ENCODE measurements around the gene SCARB1.

SCARB1 gene

DNA sequence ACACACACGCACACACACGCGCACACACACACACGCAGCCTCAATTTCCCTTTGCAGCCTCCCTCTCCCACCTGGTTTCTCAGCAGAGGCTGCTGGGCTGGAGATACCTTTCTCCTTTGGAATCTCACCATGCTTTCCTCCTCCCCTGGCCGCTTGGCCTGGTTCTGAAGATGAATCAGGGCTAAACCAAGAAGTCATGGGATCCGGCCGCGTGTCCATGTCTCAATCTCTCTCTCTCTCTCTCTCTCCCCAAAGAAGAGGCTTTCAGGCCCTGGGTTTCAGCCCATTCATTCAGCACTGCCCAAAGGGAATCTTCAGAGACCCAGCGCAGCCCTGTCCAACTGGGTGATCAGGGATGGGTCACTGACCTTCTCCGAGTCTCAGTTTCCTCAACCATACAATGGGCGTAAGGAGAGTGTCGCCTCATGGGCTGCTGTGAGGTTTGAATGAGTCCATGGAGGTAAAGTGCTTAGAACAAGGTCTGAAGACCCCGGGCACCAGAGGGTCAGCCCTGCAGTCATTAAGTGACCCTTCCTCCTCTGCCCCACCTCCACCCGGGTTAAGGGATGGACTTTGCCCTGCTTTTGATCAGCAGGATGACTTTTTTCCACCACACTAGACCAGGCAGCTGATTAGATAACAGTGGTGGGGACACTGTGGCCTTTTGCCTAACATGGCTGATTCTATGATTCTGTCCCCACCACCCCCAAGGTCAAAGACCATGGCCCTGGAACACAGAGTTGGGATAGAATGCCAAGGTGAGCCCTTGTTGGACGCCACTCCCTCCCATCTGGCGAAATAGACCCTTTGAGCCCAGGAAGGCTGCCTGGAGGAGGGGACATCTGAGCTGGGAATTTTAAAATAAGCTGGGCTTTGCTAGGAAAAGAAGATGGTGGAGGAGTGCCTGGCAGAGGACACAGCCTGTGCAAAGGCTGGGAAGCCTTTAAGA is 42.1 kb downstream of the SCARB1 start:
- no peak for DNase-seq (ENCODE audit: low spot score)

DNA sequence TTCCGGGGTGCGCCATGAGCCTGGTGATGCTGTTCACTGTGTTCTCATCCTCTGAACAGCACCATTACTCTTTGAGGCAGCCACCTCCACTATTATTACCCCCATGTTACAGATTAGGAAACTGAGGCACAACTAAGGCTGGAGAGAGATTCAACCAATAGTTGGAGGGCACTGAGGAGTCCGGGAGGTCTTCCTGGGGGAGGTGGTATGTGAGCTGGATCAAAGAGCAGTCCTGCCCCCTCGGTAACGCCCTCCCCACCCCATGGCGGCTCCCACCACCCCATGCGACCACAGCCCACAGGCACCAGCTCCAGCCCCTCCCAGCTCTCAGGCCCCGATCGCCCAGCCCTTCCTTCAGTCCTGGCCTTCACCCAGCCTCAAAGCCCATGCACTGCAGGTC is 43.5 kb downstream of the SCARB1 start:
- DNase-seq (ENCODE audit: low spot score), result no peak

DNA sequence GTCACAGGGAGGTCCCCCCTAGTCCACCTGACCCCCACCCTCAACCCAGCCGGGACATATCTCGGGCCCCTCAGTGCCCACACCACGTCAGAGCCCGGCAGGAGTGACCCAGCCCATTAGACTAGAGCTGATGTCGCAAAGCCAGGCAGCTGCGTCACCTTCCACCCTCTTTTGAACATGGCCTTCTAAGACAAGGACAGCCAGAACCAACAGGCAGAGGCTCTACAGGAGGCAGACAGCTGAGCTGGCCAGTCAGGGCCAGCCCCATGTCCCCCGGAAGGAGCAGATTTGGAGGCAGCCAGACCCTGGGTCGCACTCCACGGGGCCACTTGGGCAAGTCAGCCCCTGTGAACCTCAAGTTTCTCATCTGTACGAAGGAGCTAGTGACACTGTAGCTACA is 44.1 kb downstream of the SCARB1 start:
- DNase-seq (ENCODE audit: low spot score), result no peak

DNA sequence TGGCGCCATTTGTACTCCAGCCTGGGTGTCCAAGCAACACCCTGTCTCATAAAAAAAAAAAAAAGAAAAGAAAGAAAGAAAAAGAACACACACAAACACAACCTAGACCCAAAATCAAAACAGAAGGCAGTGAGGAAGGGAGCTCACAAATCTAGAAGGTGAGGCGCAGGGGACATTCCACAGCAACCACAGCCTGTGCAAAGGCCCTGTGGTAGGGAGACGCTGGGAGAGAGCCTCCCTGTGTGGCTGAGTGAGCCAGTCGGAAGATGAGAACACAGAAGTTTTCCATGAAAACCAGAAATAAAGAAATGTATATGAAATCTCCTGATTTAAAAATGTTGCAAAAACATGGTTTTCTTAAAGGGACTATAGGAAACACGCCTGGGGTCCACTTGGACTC is 44.6 kb downstream of the SCARB1 start:
- DNase-seq (ENCODE audit: low spot score), result no peak

DNA sequence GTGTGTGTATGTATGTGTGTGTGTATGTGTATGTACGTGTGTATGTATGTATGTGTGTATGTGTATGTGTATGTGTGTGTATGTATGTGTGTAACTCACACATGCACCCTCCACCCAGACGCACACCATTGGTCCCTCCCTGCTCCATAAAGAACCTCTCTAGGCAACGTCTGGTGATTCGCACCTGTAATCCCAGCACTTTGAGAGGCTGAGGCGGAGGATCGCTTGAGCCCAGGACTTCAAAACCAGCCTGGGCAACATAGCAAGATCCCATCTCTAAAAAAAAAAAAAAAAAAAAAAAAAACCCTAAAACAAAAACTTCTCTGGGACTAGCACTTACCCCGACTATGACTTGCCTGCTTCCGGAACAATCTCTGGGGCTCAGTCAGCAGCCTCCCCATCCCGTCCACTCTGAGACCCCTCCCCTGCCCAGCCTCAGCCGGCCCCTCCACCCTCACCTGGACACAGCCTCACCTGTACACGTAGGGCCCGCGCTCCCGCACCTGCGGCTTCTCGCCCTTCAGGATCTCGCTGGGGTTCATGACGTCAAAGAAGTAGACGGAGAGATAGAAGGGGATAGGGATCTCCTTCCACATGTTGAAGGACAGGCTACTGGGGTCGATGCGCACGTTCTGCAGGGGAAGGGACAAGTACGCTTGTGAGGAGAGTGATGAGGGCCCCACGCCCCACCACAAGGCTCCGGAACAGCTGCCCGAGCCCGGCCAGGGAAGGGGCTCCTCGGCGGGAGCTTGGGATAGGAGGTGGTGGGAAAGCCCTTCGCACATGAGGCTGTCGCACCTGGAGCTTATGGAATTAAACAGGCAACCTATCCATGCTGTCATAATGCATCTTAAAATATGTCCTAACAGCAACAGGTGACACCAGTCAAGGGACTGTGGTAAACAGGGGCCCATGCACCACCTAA is 46.3 kb downstream of the SCARB1 start:
- DNase-seq (ENCODE audit: low spot score), result no peak

DNA sequence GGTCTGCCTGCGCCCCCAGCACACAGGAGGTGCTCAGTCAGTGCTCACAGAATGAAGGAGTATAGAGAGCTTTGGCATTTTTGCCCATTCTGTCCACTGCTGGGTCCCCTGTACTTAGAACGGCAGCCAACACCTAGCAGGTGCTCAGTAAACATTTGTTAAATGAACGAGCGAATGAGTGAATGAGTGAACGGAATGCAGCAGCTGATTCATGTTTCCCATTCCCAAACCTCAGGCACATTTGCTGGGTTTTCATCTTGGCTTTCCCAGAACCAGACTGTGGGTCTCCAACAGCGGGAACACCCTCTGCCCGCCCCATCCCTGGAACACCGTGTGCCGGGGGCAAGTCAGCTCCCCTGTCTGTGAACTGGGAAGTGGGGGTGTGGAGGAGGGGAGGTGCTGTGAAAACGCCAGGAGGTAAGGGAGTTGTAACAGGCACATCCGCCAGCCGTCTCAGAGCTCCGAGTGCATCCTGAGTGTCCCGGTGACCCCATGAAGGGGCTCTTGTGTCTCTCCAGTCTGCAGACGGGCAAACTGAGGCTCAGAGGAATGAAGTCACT is 47.3 kb downstream of the SCARB1 start:
- DNase-seq (ENCODE audit: low spot score), result no peak

DNA sequence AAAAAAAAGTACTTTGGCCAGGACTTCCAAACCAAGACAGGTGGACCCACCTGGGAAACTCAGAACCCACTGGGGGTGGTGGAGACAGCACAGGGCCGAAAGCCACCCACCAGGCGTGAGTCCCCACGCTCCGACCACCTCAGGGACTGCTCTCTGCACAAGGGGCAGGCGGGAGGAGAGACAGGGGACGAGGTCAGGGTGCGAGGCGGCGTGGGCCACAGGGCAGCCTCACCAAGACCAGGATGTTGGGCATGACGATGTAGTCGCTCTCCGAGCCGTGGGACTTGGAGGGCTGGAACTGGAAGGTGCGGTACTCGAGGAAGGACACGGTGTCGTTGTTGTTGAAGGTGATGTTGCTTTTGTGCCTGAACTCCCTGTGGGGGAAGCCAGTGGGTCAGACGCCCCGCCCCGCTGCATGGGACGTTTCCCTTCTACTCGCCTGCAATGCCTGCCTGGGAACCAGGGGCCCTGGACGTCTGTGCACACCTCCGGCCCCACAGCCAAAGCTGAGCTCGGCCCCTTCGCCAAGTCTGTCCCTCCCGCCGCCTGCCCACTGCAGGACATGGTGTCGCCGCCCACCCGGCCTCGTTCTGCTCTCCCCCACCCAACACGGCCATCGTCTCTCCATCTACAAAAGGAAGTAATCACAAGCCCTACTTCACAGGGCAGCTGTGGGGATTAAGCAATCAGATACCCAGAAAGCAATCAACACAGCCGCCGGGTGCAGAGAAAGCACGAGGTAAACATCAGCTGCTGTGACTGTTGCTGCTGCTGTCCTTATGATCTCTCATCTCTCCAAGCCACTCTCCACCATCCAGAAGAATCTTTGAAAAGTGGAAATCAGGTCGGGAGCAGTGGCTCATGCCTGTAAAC is 48.7 kb downstream of the SCARB1 start:
- DNase-seq (ENCODE audit: low spot score), result no peak

DNA sequence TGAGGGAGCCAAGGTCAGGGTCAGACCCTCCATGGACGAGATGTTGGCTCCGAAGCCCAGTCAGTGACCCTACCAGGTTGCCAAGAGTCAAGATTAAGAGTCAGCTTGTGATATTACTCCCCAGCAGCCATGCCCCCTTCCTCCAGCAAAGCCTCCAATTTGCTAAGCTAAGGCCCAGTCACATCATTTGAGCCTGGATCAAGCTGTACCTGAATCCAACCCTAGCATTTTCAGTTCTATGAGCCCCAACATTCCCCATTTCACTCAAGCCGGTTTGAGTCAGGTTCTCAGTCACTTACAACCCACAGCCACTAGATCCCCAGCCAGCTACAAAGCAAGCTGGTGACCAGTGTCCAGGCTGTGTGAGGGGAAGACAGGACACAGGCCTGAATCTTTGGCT is 49.9 kb downstream of the SCARB1 start:
- DNase-seq (ENCODE audit: low spot score), result no peak

DNA sequence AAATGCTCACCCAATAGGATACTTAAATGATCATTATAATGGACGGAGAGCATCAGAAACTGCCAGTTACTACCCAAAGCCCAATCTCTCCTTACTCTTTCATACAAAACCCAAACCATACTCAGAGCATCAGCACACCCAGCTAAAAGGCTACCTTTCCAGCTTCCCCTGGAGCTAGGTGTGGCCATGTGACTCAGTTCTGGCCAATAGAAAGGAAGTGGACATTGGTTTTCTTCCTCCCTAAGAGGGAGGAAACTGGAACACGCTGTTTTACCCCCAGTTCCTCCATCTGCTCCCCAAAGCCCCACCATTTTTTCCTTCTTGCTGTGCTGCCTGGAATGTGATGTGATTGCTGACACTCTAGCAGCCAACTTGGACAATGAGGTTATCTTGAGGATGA is 50.7 kb downstream of the SCARB1 start:
- DNase-seq (ENCODE audit: low spot score), result no peak

DNA sequence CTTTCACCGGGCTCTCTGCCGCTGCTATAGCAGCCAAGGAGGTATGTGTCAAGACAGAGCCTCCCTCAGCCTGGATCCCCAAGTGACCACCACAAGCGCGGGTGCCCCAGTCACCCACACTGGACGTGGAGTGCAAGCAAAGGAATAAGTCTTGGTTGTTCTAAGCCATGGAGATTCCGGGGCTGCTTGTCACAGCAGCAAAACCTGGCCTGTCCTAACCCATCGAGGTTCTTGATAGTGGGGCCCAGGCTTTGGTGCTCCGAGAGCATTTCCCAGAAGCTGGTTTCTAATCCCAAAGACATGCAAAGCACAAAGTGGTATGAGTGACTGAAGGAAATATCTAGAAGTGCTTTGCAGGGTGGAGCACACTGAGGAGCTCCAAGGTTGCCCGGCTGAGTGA is 51.3 kb downstream of the SCARB1 start:
- DNase-seq (ENCODE audit: low spot score), result no peak

DNA sequence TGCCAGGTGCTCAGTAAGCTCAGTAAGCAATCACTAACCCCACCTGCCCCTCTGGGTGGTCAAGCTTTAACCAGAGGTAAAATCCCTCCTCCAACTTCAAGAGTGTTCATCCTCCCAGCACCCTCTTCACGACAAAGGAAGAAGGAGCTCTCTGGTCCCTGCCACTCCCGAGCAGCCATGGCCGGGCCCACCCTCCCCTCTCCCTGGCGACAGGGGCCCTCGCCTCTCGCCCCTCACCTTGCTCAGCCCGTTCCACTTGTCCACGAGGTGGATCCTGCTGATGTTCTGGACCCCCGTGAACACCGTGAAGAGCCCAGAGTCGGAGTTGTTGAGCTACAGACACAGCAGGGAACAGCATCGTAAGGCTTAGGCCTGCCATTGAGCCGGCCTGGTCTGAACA is 52.0 kb downstream of the SCARB1 start:
- DNase-seq (ENCODE audit: low spot score), result no peak

DNA sequence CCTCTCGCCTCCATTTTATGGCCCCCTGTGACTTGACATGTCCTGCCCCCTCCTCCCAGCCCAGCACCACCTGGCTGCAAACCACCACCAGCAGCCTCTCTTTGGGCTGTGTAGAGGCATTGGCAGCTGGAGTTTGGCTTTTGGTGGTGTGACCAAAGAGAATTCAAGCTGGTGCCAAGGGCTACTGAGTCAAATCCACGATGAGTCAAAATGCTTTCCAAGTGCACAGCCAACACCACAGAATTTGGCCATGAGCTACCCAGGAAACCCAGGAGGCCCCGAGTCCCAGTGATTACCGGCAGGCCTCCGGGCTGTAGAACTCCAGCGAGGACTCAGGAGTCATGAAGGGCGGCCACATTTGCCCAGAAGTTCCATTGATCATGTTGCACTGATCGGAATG is 53.8 kb downstream of the SCARB1 start:
- DNase-seq (ENCODE audit: low spot score), result no peak

DNA sequence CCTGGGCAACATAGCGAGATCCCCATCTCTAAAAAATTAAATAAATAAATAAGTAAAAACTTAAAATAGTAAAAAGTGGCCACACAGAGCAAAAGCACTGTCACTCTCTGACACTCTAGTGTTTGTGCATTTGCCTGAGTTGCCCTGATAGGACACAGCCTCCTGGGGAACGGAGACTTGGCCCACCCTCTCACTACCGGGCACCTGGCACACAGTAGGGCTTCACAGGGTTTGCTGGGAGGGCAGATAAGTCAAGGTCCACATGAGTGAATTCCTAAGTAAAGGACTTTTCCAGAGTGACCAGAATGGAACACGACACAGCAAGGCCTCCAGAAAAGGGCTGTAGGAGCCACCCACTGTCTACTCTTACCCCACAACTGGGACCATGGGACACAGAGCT is 54.3 kb downstream of the SCARB1 start:
- DNase-seq (ENCODE audit: low spot score), result no peak

DNA sequence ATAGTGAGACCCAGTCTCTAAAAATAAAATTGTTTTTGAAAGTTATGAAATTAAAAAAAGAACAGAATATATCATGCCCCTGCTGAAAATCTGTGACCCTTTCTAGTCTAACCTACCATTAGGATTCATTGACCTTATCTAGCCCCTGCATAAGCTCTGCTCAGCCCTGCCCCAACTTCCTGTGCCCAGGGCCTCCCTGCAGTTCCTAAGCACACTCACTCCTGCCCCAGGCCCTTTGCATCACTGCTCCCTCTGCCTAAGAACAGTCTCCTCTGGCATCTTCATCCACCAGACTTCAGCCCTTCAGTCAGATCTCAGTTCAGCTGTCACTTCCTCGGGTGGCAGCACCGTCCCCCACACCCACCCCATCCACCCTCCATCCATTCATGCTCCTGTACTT is 55.4 kb downstream of the SCARB1 start:
- no peak for DNase-seq (ENCODE audit: low spot score)

DNA sequence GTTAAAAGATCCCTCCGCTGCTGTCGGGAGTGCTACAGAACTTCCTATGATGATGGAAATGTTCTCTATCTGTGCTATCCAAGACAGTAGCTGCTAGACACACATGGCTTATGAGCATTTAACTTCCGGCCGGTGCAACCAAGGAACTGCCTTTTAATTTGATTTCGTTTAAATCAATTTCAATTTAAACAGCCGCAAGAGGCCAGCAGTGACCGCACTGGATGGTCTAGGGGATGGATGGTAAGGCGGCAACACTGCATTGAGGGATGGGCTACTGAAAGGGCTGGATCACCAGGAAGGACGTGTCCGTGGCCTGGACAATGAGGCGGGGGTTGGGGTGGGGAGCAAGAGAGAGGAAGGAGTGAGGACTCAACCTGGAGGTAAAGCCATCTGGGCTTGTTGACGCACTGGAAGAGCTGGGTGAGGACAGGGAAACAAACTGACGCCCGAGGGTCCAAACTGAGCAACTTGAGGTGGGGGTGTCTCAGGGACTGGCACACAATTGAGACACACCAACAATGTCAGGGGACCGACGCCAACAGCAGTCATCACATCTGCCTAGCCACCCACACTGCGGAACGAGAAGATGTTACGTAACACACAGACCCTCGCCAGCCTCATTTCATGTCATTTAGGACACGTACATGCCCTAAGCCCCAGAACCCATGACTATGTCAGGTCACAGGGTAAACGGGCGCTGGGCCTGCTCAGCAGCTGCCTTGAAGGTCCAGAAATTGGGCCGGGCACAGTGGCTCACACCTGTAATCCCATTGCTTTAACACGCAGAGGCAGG is 57.6 kb downstream of the SCARB1 start:
- DNase-seq (ENCODE audit: low spot score), result no peak

DNA sequence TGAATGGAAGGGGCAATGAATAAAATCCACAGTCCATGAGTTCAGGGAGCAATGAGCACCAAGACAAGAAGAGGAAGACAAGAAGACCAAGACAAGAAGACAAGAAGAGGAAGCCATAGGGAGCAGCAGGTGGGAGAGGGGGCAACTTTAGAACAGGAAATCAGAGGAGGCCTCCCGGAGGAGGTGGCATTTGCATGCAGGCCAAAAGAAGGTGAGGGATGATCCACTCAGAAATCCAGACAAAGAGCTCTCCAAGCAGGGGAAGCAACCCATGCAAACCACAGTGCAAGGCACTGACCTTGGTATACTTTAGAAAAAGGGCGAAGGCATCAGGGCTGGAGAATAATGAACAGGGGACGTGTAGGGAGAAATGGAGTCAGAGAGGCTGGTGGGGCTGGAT is 58.6 kb downstream of the SCARB1 start:
- no peak for DNase-seq (ENCODE audit: low spot score)

DNA sequence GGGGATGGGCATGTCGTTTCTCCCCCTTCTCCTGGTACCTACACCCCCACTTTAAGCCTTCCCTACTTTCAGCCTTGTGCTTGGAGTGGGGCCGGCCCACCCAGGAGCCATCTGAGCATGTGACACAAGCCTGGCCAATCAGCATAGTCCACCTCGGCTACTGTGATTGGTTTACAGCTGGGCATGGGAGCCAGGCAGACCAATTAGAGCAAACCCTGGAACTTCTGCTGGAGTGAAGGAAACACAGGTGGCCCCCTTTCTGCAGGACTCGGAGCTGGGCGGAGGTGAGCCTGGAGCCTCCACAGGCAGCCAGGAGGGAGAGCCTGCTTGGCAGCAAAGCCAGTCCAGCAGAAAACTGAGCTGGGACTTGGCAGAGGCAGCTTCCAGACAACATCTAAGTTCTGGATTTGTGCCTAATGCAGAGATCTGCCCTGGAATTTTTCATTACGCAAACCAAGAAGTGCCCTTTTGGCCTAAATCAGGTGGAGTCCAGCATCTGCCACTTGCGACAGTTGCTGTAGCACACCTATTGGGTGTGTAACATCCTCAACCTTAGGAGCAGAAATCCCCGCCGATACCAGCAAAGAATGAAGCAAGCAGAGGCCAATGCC is 59.5 kb downstream of the SCARB1 start:
- DNase-seq (ENCODE audit: low spot score), result peak; percentile 72

DNA sequence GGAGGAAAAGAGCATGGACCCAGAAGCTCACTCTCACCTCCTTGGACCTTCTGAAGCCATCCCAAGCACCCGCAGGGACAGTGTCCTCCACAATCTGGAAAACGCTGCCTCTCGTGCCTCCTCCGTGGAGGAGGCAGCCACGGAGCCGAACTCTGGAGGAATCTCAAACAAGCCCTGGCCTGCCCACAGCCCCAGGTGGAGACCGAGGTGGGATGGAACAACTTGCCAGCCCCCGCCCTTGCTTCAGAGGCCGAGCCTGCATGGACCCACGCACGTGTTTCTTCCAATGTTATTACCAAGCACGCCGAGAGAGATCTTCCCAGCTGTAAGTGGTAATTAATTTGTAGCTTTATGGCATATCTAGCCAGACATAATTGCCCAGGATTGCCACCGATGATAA is 61.3 kb downstream of the SCARB1 start:
- DNase-seq (ENCODE audit: low spot score), result no peak

DNA sequence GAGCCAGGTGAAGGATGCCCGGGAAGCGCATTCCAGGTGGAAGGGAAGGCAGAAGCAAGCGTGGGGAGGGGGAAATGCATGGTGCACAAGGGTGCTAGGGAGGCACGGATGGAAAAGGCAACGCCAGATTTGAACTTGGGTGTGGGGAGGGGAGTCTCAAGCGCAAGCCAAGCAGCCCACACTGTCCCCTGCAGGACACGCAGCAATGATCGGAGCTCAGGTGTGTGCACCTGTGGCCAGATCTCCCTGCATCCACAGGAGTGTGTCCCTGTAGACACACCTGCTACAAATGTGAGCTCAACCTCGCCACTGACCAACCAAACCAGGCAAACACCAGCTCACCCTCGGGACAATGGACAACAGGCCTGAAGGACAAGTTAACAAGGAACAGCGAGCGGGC is 63.2 kb downstream of the SCARB1 start:
- no peak for DNase-seq (ENCODE audit: low spot score)

DNA sequence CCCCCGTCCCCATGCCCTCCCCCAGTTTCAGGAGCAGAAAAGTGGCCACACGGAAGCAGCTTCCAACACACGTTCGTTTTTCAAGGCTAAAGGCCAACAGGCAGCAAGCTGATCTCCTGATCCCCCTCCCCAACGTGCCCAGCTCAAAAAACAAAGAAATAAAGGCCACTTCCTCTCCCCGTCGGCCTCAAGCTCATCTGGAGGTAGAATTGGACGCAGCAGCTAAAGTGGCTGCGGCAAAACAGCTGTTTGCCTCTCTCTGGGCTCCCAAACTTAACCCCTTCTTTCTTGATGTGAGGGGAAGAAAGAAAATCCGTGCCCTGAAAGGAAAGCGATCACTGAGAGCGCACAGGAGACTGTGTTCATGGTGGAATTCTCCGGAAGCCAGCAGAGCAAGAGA is 66.3 kb downstream of the SCARB1 start:
- DNase-seq (ENCODE audit: low spot score), result no peak
